H1 (cell line): ENCODE results near the gene NUSAP1.

Source experiments
- CTCF ChIP-seq, 3 experiments: IDR thresholded peaks; 1 replicate in 2 of 3; 2 replicates in 1 of 3; pipeline versions ENCODE4 v1.5.1 to v1.6.1; 2011; ENCODE audit warnings: low read length in 3 of 3, mild to moderate bottlenecking in 3 of 3, inconsistent platforms in 2 of 3, low read depth in 1 of 3, moderate library complexity in 1 of 3; ENCODE audit not compliant: insufficient read depth in 1 of 3; ENCODE audit errors: control extremely low read depth in 1 of 3
- E2F6 ChIP-seq: IDR thresholded peaks from 2 replicates; pipeline ENCODE4 v1.6.1; 2012; ENCODE audit warnings: inconsistent platforms
- EZH2 ChIP-seq: fragments of 200-600 bp; sonication (generic); IDR thresholded peaks from 2 replicates; pipeline ENCODE4 v1.7.1; 2012; ENCODE audit warnings: low read depth, mild to moderate bottlenecking, moderate library complexity, low read length, inconsistent platforms; ENCODE audit not compliant: severe bottlenecking

GRCh38 chr15:41417418-41418195 is 84.9 kb downstream of the NUSAP1 start:
- TF ChIP-seq E2F6 (no peak), CTCF (IDR thresholded peaks at IDR 0.05; ENCODE audit: control extremely low read depth in 1 of 3, insufficient read depth in 1 of 3, low read depth in 1 of 3, low read length in 3 of 3) (no peak), EZH2 (no peak)
